Left hindlimb (tissue), 1 donor: ENCODE measurements around the gene TRAPPC3.
A peak's percentile ranks its signal among the peaks of the same experiment; 100 is the strongest.

Source experiments
- DNase-seq: peaks from one replicate; pipeline ENCODE4 v3.0.0-alpha.2; 2018

TRAPPC3 gene

GRCh38 chr1:36097693-36098585 lies 51.3 kb downstream of the TRAPPC3 start:
- DNase-seq = peak; percentile 21

GRCh38 chr1:36096500-36097432 lies 52.5 kb downstream of the TRAPPC3 start:
- peak; percentile 38 for DNase-seq

- DNase-seq = peak; percentile 31
These were observed 53.4 kb downstream of the TRAPPC3 start for GRCh38 chr1:36095760-36096405.

- DNase-seq = no peak
These were observed 54.6 kb downstream of the TRAPPC3 start for GRCh38 chr1:36094621-36095061.

GRCh38 chr1:36093929-36094328 lies 55.4 kb downstream of the TRAPPC3 start:
- DNase-seq = no peak

- no peak for DNase-seq
These were observed 56.1 kb downstream of the TRAPPC3 start for GRCh38 chr1:36093226-36093625.

- no peak for DNase-seq
These were observed 56.5 kb downstream of the TRAPPC3 start for GRCh38 chr1:36092798-36093185.

GRCh38 chr1:36092166-36092797 lies 57.0 kb downstream of the TRAPPC3 start:
- no peak for DNase-seq

GRCh38 chr1:36091698-36092097 lies 57.6 kb downstream of the TRAPPC3 start:
- DNase-seq = no peak

- DNase-seq = no peak
These were observed 58.1 kb downstream of the TRAPPC3 start for GRCh38 chr1:36091141-36091540.

GRCh38 chr1:36089393-36090121 lies 59.7 kb downstream of the TRAPPC3 start:
- no peak for DNase-seq

GRCh38 chr1:36088577-36089392 lies 60.5 kb downstream of the TRAPPC3 start, which contains the start of gene ADPRS:
Gene ADPRS, plus strand, starts transcription at chr1:36088892. Its CDS starts 13 bp downstream, at chr1:36088905.
- DNase-seq = peak; percentile 89

- DNase-seq = no peak
These were observed 61.1 kb downstream of the TRAPPC3 start for GRCh38 chr1:36088265-36088576.

- DNase-seq = peak; percentile 31
These were observed 61.8 kb downstream of the TRAPPC3 start for GRCh38 chr1:36087233-36088123.
